ENCODE results near the gene GMDS.
"Not testable (repeated sequence)": the region's sequence is repeated elsewhere in the genome, so short reads cannot be mapped to it uniquely, and the experiment has no call there.

GMDS gene

DNA sequence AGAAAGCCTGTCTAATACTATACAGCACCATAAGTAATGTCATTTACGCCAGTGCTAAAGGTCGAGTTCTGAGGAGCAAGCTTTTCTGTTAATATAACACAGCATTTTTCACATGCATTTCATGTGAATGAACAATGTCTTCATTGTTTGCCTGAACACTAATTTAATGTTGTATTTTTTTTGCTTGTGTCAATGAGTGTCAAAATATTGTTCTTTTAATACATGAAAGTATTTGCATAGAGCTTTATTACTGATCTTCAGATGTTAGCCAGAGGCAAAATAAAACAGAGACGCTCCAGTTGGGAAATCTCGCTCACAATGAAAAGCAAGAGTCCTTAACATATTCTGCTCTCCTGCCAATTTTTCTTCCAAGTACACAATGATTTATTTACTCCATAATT is 483.9 kb downstream of the GMDS start:
- DNase-seq (ENCODE audit: low read depth in 2 of 3, low spot score in 1 of 3), result no peak

DNA sequence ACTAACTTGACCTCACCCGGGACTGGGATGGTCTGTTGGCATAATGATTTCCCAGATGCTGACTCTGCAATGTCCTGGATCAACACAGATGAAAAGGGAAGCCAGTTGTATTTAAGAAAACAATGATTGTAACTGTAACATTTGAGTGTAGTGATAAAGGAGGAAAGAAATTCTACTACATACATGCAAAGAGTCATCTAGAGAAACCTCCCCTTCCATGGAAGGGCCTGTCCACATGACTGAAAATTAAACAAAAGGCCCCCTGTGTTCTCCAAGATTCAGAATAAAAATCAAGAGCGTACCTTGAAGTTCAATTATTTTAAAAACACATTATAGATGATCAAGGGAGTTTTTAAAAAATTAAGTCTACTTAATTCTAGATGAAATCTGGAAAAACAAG is 484.5 kb downstream of the GMDS start:
- DNase-seq (ENCODE audit: low read depth in 2 of 3, low spot score in 1 of 3), result no peak

DNA sequence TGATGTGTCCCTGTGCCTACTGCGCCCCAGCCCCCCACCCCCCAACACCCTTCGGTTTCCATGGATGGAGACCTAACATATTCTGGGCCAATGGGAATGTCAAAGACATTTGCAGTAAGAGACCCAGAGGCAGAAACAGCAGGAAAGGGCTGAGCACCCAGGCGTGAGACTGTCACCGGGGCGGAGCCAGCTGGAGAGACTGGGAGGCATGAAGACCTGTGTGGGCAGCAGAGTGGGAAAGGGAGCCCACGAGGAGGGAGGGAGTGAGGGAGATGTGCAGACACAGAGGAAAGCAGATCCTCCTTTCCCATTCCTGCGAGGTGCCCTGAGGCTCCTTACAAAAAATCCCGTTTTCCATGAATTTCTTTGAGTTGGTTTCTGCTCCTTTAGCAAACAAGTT is 485.5 kb downstream of the GMDS start:
- no peak for DNase-seq (ENCODE audit: low read depth in 2 of 3, low spot score in 1 of 3)

DNA sequence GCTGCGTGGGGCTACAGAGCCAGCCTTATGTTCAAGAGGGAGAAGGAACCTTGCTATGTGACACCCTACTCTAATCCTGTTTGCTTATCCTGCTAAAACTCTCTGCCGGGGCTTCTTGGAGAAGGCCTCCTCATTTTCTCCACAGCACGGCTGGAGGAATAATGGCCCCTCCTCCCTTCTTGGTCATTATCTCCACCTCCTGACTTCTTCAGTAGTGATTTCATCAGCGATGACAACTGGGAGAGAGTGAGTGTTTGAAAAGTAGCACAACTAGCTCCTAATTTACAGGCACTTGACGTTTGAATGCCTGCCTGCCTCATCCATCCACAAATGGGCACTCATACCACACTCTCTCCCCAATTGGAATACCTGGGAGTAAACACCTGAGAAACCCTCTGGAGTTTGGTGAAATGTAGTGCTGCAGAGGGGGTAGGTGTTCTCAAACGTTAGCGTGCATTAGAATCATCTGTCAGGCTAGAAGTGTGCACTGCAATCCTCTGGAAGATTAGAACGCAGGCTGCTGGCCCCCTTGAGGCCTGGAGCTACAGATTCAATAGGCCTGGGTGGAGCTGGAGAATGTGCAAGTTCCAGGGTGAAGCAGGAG is 487.2 kb downstream of the GMDS start:
- DNase-seq (ENCODE audit: low read depth in 2 of 3, low spot score in 1 of 3), result no peak

DNA sequence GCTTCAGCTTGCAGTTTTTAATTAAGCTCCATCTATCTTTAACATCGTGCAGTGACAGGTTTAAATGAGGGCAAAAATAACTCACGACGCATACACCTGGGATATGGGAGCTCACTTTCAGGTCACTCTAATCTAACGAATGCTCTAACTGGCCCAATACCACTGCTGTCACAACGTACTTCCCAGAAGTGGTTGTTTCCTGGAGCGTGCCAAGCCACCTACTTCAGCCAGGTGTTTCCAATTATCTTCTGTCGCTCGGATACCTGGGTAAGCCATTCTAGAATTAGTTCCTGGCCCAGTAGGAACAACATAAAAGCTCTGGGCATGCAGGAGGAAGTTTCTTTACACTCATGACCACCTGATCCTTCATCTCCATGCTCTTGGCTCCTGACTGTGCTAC is 488.3 kb downstream of the GMDS start:
- DNase-seq (ENCODE audit: low read depth in 2 of 3, low spot score in 1 of 3), result no peak

DNA sequence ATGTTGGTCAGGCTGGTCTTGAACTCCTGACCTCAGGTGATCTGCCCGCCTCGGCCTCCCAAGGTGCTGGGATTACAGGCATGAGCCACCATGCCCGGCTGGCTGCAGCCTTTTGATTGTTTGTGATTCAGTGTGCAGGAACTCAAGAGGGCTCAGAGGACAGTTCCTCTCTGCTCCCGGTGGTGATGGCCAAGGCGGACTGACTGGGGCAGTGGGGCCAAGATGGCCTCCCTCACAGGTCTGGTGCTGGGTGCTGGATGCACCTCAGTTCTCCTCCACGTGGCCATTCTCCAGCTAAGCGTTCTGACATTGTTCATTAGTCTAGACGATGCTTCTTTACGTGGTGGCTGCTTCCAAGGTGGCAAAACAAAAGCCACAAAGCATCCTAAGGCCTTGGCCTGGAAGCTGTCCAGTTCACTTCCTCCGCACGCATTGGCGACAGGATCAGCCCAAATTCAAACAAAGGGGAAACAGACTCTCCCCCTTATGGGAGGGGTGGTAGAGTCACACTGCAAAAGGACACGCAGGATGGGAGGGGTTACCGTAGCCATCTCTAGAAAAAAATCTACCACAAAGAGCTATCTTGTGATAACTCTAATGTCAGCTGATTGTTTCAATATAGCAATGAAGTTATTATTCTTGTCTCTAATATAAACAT is 488.8 kb downstream of the GMDS start:
- no peak for DNase-seq (ENCODE audit: low read depth in 2 of 3, low spot score in 1 of 3)

DNA sequence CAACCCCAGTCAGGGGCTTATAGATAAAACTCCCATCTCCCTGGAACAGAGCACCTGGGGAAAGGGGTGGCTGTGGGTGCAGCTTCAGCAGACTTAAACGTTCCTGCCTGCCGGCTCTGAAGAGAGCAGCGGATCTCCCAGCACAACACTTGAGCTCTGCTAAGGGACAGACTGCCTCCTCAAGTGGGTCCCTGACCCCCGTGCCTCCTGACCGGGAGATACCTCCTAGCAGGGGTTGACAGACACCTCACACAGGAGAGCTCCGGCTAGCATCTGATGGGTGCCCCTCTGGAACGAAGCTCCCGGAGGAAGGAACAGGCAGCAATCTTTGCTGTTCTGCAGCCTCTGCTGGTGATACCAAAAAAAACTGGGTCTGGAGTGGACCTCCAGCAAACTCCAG is 494.3 kb downstream of the GMDS start:
- not testable (repeated sequence) for DNase-seq (ENCODE audit: low read depth in 2 of 3, low spot score in 1 of 3)

DNA sequence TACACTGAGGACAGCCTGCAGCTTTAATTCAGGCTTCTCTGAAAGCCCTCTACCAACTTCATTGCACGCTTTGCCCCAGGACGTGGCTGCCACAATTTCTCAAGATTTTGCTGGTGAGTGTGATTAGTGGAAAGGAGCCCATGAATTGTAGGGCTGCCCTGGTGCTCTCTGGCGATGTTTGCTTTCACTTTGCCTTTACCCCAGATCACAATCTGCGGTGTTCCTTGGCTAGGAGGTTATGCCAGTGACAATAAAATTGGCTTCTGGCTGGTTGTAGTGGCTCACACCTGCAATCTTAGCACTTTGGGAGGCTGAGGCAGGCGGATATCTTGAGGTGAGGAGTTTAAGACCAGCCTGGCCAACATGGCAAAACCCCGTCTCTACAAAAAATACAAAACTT is 496.4 kb downstream of the GMDS start:
- DNase-seq (ENCODE audit: low read depth in 2 of 3, low spot score in 1 of 3), result no peak

DNA sequence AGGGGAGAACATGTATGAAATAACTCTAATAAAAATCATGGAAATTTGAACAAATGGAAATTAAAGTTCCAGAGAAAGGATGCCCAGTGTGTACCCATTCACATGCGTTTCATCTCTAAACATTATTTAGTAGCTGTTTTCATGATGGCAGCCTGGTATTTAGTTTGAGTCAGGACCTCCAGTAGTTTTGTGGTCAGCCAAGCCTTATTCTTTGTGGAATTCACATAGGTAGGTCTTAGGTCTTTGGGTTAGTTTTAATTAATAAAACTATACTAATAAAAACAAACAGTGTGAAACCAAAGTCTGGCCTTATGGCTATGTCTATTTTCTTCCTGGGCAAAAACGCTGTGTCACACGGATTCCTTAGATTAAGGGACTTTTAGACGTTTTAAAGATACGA is 497.9 kb downstream of the GMDS start:
- no peak for DNase-seq (ENCODE audit: low read depth in 2 of 3, low spot score in 1 of 3)

DNA sequence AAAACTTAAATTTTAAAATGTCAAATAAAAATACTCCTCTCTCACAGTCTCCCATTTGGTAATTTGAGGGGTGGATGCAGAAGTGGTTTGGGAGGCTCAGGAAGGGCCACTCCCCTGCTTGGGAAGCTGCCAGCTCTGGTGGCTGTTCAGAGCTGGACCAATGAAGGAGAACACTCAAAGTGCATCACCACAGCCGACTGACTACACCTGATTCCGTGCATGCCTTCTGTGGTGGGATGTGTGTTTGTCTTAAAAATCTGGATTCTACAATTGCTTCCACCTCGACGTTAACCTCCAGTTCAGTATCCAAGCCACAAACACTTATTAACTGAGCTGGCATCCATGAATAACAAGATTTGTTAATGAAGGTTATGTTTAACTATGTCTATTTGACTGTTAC is 498.4 kb downstream of the GMDS start:
- no peak for DNase-seq (ENCODE audit: low read depth in 2 of 3, low spot score in 1 of 3)

DNA sequence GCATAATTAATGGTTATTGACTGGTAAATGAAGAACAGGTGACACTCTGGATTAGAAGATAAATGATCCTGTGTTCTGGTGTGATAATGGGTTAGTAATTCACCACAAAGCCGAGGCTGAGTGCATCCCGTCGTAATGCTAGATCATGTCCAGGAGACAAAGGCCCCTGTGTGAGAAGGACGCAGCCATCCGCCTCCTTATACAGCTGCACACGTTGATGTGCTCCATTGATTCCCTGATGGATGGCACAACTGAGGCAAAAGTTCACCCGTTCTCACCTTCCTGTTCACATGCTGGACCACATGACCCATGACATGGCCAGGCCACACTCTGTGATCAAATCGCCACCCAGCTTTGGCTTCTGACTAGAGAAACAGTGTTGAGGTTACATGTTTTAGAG is 499.6 kb downstream of the GMDS start:
- DNase-seq (ENCODE audit: low read depth in 2 of 3, low spot score in 1 of 3), result no peak

DNA sequence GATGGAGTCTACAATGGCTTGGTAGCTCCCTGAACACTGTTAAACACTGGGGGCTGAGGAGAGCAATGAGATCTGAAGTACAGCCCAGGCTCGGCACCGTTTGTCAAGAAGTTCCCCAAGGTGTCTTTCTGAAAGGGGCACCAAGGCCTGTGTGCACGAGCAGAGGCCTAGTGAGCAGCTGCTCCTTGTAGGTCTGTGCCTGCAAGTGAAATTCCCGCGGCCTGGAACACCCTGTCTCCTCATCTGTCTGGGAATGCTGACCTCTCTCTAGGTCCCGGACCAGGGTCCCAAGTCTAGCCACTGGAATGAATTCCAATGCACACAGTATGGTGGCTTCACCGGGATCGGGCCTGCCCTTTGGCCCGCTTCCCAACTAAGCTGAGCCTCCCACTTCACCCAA is 500.9 kb downstream of the GMDS start:
- DNase-seq (ENCODE audit: low read depth in 2 of 3, low spot score in 1 of 3), result no peak

DNA sequence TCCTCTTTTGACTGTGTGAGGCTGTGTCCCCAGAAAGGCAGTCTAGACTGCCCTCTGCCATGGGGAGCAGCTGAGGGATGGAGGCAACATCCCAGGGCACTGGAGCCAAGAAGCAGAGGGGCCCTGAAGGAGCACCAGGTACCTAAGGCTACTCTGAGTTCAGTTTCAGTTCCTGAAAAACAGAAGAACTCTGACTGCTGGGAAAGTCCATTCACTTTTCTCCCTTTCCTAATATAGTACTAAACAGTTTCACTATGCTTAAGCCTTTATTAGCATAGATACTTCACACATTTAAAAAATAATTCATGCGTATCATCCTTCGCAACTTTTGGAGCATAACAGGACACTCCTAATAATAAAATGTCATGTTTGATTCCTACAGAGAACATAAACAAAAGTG is 505.7 kb downstream of the GMDS start:
- no peak for DNase-seq (ENCODE audit: low read depth in 2 of 3, low spot score in 1 of 3)

DNA sequence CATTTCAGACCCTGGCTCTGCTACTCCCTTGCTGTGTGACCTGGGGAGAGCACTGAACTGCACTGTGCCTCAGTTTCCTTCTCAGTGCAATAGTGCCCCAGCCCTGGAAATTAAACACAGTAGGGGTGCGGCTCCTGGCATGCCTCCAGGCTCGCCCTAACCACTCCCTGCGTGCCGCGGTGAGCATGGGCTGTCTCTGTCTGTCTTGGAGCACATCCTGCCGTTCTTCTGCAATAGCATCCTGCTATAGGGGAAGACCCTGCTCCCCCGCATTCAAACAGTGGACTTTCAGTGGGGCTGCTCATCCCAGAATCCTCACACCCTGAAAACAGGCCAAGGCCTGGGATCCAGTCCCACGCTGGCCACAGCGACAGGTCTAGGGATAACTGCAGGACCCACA is 506.2 kb downstream of the GMDS start:
- DNase-seq (ENCODE audit: low read depth in 2 of 3, low spot score in 1 of 3), result no peak

DNA sequence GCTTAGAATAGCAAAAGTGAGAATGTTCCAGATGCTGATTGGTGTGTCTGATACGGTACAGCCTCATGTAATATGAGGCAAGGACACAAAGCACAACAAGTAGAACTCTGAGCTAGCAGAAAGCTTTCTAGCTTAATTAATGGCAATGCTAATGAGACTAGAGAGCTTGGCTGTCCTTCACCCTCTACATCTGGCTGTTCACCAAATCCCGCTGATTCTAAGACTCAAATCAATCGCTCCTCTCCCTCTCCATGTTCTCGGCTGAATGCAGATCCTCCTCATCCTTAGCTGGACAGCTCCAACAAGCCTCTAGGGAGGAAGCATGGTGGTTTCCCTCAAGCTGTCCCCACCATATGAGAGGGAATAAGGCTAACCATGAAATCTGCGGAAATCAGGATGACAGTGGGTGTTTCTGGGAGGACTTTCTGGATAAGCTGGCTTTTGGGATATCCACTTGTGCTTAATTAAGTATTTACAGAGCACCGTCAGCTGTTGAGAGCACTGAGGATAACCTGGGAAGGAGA is 506.8 kb downstream of the GMDS start:
- no peak for DNase-seq (ENCODE audit: low read depth in 2 of 3, low spot score in 1 of 3)

DNA sequence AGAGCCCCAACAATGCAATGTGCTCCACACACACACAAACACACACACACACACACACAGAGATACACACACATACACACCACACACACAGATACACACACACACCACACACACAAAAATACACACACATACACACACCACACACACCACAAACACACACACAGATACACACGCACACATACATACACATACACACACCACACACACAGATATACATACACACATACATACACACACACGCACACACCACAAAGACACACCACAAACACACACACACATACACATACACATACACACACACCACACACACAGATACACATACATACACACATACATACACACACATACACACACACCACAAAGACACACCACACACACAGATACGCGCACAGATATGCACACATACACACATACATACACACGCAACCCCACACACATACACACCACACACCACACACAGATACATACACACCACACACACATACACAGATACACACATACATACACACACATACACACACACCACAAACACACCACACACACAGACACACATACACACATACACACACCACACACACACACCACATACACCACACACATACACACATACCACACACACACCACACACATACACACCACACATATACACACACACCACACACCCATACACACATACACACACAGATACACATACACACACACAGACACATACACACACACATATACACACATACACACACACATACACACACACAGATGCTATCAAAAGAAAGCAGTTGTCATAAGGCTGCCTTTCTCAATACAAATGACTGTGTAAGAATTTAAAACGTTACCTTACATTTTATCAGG is 507.7 kb downstream of the GMDS start:
- no peak for DNase-seq (ENCODE audit: low read depth in 2 of 3, low spot score in 1 of 3)

DNA sequence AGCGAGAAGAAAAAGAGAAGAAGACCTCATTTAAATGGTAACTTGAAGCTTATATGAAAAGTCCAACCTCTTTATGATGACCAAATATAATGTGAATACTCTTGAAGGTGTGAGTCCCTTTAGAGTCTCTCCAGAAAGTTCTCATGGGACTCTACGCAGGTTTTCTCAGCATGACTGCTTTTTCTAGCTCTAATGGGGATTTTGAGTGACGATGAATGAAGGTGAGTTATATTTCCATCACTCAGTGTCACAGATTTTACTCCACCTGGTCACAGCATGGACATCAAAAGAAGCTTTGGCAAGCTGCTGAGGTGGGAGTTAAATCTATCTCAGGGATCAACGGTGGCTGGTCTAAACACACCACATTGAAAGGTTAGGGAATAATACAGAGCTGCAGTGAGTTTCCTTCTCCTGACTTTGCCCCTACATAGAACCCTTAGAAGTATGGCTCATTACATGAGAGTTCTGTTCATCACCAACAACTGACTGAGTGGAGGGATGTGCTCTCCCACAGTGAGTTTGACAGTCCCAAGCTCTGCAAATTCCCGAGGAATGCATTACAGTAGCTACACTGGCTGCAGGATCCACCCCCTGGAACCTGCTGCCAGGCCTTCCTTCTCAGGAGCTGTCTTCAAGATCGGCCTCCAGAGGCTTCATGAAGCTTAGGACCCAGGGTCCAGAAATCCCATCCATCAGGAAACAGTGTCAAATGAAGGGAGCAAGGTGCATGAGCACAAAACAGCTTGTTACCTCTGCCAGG is 508.9 kb downstream of the GMDS start:
- no peak for DNase-seq (ENCODE audit: low read depth in 2 of 3, low spot score in 1 of 3)

DNA sequence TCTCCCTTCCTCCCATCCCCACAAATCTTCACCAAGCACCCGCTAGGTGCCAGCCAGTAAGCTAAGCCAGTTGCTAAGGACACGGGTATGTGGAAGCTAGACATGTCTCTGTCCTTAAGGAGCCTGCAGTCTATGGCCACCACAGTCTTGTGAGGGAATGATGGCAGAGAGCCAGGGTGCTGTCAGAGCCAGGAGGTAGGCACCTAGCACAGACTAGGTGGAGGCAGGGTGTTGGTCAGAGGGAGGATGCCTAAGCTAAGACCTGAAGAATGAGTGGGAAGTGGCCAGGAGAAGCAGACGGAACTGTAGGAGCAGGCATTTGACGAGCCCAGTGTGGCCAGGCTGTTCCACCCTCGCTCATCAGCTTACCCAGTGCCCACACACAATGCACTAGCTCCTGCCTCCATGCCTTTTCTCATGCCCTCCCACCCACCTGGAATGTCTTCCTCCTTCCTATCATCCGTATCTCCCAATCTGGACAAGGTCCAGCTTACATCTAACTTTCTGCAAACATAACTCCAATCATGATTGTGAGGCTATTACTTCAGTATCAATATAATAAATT is 510.1 kb downstream of the GMDS start:
- no peak for DNase-seq (ENCODE audit: low read depth in 2 of 3, low spot score in 1 of 3)

DNA sequence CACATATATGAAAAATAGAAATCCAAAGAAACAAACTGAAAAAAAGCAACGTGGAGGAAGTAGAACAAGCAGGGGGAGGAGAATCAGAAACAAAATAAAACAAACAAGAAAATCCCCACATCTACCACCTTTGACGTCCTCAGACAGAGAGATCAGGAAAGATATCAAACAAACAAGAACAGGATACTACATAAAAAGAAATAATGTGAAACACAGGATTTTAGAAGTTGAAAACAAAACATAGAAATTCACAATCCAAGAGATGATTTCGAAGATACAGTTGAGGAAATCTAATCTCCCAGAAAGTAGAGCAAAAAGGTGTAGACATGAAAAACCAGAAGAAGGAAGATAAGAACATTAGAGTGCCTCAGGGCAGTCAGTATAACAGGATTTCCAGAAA is 514.5 kb downstream of the GMDS start:
- DNase-seq (ENCODE audit: low read depth in 2 of 3, low spot score in 1 of 3), result no peak

DNA sequence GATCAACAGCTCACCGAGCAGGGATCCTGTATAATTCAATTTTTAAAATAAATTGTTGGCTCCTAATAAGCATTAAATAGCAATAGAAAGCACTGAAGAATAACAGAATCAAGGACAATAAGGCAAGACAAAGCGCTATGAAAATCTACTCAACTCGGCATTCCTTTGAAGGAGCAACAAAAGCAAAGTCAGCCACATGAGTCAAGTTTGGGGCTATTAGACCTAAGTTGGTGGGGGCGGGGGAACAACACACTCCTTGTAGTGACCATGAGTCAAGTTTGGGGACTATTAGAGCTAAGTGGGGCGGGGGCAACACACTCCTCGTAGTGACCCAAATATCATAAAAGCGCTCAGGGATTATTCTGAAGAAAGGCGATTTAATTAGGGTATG is 515.7 kb downstream of the GMDS start:
- no peak for DNase-seq (ENCODE audit: low read depth in 2 of 3, low spot score in 1 of 3)

DNA sequence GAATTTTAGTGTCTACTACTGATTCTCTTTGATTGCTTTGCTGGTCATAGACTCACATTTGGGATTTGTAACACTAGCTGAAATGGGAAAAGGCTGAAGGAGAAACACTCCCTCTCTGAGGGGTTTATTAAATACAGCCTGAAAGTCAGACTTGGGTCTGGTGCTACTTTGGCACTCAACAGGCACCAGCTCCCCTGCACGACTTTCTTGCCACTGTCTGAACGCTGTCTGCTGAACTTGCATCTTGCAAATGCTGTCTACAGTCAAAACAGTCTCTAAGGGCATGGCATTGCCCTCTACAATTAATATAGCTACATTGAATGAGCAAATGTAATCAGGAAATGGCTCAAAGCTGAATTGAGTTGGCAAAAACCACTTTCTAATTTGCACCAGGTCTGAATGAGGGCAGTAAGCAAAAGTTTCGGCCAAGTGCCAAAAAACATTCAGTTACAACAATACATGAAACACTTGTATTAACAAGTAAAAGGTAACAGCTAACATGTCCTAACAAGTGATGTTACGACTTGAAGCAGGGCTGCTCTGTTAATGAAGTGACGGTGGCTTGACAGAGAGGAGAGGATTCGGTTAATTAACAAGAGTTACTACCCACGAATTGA is 516.2 kb downstream of the GMDS start:
- DNase-seq (ENCODE audit: low read depth in 2 of 3, low spot score in 1 of 3), result no peak

Measured in stimulated activated CD4-positive, alpha-beta T cell treated with anti-CD3 and anti-CD28 coated beads, Interleukin-12 subunit alpha, Interleukin-12 subunit beta, amount 100 ng/mL, for 48 hours (primary cell).